GM12801 (cell line): ENCODE data around the gene SLC12A3.

ENCODE experiments used
- CTCF ChIP-seq: IDR thresholded peaks from one replicate; pipeline ENCODE4 v1.5.1; 2011; ENCODE audit warnings: control low read depth; ENCODE audit not compliant: insufficient read length; ENCODE audit errors: extremely low read depth

SLC12A3 gene

GRCh38 chr16:56872863-56873391 is 7.9 kb downstream of the SLC12A3 start:
- no peak for TF ChIP-seq CTCF

GRCh38 chr16:56874800-56875199 is 9.8 kb downstream of the SLC12A3 start:
- no peak for TF ChIP-seq CTCF

GRCh38 chr16:56876048-56876447 is 11.0 kb downstream of the SLC12A3 start:
- TF ChIP-seq CTCF, result no peak

- TF ChIP-seq CTCF, result no peak
Observed at GRCh38 chr16:56877486-56878182, 12.6 kb downstream of the SLC12A3 start.

- no peak for TF ChIP-seq CTCF
Observed at GRCh38 chr16:56878282-56878854, 13.4 kb downstream of the SLC12A3 start.

- no peak for TF ChIP-seq CTCF
Observed at GRCh38 chr16:56879276-56879675, 14.3 kb downstream of the SLC12A3 start.

- TF ChIP-seq CTCF, result no peak
Observed at GRCh38 chr16:56880176-56880575, 15.2 kb downstream of the SLC12A3 start.
